Gastrocnemius medialis (tissue), 4 donors: Measurements from ENCODE around the gene SMAD3.

Source experiments
- CTCF ChIP-seq, 5 experiments: fragments of 450-650 bp in 3 of 5; fragments of 200-600 bp in 2 of 5; sonication (generic) in 2 of 5; IDR thresholded peaks in 4 of 5; conservative IDR thresholded peaks in 1 of 5; 1 replicate in 4 of 5; 2 replicates in 1 of 5; pipeline ENCODE4 v1.5.1; 2016 to 2019; ENCODE audit warnings: antibody characterized with exemption in 5 of 5, mild to moderate bottlenecking in 3 of 5, moderate library complexity in 3 of 5
- POLR2A ChIP-seq, 2 donors: fragments of 450-650 bp; IDR thresholded peaks; one replicate each; pipeline ENCODE4 v1.6.1; 2017; ENCODE audit warnings: antibody characterized with exemption in 2 of 2, mild to moderate bottlenecking in 2 of 2, moderate library complexity in 2 of 2

- TF ChIP-seq POLR2A (IDR thresholded peaks at IDR 0.05) (peak in 1 of 2 donors; percentile 45), CTCF (IDR thresholded peaks at IDR 0.05 in 4 of 5, conservative IDR thresholded peaks at IDR 0.05 in 1 of 5) (no peak)
Observed at GRCh38 chr15:67097930-67098740, 32.7 kb downstream of the SMAD3 start.
